NT2/D1 (cell line): ENCODE data around the gene ZNF593.

Source experiments
- SUZ12 ChIP-seq: IDR thresholded peaks from 2 replicates; pipeline ENCODE4 v1.6.1; 2011; ENCODE audit not compliant: insufficient read length, insufficient read depth; ENCODE audit errors: extremely low read depth
- YY1 ChIP-seq: IDR thresholded peaks from 2 replicates; pipeline ENCODE4 v1.6.1; 2011; ENCODE audit not compliant: insufficient read length, insufficient read depth
- ZNF274 ChIP-seq: IDR thresholded peaks from 2 replicates; pipeline ENCODE4 v1.6.1; 2011; ENCODE audit warnings: mild to moderate bottlenecking, low read depth, low read length

DNA sequence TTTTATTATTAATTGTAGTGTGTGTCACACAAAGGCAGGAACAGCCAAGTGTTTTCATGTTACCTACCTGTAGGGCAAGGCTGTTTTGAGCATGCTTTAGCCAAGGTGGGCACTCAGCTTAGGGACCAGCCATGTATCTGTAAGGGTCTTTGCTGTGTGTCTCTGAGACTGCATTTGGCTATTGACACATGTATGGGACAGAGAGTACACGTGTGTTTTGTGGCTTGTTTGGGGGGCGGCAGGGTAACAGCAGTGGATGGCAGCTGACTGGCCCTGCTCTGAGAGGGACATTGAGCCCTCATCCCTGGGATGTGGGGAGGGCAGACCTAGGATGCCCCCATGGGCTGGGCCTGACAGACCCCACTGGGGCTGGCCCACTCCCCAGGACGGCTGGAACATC lies 27.6 kb downstream of the ZNF593 start:
- TF ChIP-seq SUZ12 (no peak), ZNF274 (no peak), YY1 (no peak)
